HG03432 (cell line): ENCODE results near the gene B3GNT8.
"Not testable (repeated sequence)": the region's sequence is repeated elsewhere in the genome, so short reads cannot be mapped to it uniquely, and the experiment has no call there.

Experiments used
- ATAC-seq: cut with Tn5 transposase; IDR thresholded peaks from one replicate; pipeline ENCODE4 v1.9.1; 2021; ENCODE audit warnings: mild to moderate bottlenecking, moderate library complexity; ENCODE audit not compliant: unreplicated experiment

The B3GNT8 gene

GRCh38 chr19:41437944-41438574 lies 10.9 kb upstream of the B3GNT8 start:
- no peak for ATAC-seq

GRCh38 chr19:41436674-41436951 lies 9.4 kb upstream of the B3GNT8 start:
- no peak for ATAC-seq

GRCh38 chr19:41435936-41436673 lies 8.9 kb upstream of the B3GNT8 start:
- ATAC-seq, result no peak

GRCh38 chr19:41435376-41435775 lies 8.2 kb upstream of the B3GNT8 start:
- not testable (repeated sequence) for ATAC-seq

- no peak for ATAC-seq
Observed at GRCh38 chr19:41434450-41434849, 7.3 kb upstream of the B3GNT8 start.

- ATAC-seq, result no peak
Observed at GRCh38 chr19:41433171-41433570, 6.0 kb upstream of the B3GNT8 start.

DNA sequence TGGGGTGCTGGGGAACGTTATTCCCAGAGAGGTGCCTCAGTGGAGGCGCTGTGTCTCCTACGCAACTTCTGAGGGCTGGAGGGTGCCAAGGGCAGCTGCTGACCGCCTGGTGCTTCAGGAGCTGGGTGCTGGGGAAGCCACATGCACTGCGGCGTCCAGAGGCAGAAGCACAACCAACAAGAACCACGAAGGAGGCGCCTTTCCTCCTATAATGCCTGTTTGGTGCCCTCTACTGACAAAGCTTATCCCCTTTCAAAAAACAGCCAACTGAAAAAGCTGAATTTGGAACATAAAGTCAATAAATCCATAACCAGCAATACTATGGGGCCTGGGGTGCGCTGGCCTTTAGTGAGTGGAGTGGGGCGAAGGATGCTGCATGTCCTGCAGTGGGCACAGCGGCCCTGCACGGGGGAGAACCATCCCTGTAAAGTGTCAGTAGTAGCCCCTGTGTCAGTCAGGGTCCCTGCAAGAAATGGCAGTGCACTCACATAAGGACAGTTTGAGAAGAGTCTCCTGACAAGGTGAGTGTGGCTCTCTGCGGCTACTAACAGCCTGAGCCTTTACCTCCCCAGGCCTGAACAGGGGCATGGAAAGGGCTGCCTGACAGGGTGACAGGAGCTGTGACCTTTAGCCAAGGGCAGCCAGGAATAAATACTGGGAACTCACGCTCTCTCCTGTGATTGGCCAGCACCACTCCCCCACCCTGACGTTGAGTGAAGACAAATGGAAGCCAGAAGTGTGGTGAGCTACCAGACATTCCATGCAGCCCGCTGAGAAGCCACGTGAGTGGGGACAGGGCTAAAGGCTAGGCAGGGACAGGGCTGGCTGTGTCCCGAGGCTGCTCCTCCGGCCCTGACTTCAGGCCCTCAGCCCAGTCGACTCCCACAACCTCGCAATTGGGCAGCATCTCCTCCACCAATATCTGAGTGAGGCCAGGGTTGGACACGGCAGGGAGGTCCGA lies 4.5 kb upstream of the B3GNT8 start:
- no peak for ATAC-seq

DNA sequence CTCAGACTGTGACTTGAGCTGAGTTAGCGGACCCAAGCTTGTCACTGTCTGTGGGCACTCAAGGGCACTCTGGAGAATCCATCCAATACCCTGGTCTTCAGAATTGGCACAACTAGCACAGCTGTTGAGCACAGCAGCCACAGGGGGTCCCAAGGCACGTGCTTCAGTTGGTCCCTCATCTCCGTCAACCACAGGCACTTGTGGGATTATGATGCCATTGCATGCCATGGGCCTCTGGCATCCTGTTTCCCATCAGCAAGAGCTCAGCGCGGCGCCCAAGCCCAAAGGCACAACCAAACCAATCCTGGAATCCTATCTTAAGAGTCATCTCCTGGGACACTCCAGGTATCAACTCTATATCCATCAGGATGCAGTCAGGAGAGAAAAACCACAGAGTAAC lies 3.7 kb upstream of the B3GNT8 start:
- no peak for ATAC-seq

DNA sequence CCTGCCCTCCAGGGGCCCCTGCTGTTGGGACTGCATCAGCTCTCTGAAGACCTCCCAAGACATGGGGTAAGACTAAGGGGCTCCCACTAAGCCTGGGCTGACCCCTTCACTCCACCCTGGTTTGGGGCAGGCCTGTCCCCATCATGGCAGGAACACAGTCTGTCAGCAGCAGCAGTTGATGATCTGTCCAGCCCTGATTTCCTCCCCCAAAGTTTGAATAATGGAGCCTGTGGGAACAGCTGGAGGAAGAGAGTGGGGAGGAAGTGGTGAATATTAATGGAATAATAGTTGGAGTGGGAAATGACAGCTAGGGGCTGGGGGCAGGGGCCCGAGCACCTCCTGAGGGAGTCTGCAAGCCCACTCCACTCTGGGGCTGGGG lies 1.3 kb upstream of the B3GNT8 start:
- ATAC-seq, result no peak

DNA sequence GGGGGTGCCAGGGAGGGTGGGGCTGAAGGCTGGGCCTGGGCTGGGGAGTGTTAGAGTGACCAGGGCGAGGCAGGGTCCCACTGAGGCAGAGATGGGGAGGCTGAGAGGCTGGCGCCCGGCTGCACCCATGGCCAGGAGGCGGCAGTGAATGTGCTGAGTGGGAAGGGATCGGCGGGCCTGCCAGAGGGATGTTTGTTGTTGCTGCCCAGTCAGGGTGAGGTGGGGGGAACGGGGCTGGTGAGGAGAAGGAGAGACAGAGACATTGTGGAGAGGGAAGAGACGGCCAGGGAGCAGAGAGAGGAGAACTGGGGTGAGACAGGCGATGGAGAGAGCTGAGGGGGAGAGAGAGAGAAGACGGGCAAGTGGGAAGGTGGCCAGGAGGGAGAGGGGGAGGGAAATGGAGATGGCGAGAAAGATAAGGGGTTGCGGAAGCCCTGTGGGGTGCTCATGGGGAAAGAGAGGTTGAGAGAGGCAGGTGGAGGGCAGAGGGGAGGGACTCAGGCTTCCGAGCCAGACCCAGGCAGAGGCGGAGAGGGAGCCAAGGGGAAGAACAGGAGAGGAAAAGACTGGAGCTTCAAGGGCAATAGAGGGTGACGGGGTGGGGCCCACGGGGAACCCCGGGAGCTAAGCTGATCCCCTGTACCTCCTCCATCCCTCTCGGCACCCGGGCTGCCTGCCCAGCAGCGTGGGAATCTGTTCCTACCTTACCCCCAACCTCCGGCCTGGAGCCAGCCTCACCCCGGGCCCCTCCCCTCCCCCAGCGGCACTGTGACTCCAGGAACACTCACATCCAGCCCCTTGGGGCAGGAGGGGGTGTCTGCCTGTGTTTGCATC lies 690 bp upstream of the B3GNT8 start:
- ATAC-seq, result peak; percentile 7

GRCh38 chr19:41426116-41426841 lies 895 bp downstream of the B3GNT8 start:
- no peak for ATAC-seq

GRCh38 chr19:41425174-41426115 lies 1.7 kb downstream of the B3GNT8 start:
- no peak for ATAC-seq

DNA sequence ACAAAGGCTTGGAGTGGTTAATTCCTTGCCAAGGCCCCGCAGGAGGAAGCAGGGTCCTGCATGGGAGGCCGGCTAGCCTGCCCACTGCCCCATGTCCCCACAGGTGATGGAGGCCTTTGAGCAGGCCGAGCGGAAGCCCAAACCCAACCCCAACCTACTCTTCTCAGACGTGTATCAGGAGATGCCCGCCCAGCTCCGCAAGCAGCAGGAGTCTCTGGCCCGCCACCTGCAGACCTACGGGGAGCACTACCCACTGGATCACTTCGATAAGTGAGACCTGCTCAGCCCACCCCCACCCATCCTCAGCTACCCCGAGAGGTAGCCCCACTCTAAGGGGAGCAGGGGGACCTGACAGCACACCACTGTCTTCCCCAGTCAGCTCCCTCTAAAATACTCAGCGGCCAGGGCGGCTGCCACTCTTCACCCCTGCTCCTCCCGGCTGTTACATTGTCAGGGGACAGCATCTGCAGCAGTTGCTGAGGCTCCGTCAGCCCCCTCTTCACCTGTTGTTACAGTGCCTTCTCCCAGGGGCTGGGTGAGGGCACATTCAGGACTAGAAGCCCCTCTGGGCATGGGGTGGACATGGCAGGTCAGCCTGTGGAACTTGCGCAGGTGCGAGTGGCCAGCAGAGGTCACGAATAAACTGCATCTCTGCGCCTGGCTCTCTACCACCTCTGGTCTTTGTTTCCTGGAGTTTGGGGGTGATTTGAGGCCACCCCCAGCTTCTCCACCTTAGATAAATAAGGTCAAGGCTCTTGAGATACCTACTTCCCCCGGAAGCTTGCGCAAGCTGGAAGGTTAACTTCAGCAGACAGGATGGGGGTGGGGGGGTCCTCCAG lies 2.6 kb downstream of the B3GNT8 start:
- ATAC-seq, result no peak

- ATAC-seq, result no peak
Observed at GRCh38 chr19:41422955-41423354, 4.2 kb downstream of the B3GNT8 start.

GRCh38 chr19:41422456-41422855 lies 4.7 kb downstream of the B3GNT8 start:
- no peak for ATAC-seq

- no peak for ATAC-seq
Observed at GRCh38 chr19:41421973-41422372, 5.2 kb downstream of the B3GNT8 start.

DNA sequence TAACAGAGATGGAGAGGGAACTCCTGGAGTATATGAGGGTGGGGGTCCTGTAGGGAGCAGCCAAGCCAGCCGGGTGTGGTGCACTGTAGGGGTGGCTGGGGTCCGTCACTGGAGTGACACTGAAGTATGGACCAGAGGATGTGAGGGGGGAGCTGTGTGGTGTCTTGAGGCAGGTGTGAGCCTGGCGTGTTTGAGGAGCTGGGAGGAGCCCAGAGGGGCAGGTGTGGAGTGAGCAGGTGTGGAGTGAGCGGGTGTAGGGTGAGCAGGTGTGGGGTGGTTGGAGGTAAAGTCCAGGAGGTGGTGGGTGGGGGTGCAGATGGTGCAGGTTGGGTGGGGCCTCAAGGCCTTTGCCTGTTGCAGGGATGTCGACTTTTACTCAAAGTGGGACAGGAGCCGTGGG lies 5.9 kb downstream of the B3GNT8 start:
- ATAC-seq, result no peak
